Measurements from ENCODE around the gene ANAPC2.

The ANAPC2 gene

GRCh38 chr9:137228506-137228967 is 40.2 kb upstream of the ANAPC2 start:
- DNase-seq: no peak
- intact Hi-C loops (cut with DNase I): no loop called here

- DNase-seq: peak in 1 of 10 donors; percentile 82
- intact Hi-C loops (cut with DNase I): loop anchor here (2.0 kb wide), 1 partner anchor 109 kb away; no protein-coding TSS in a partner anchor
Measured at GRCh38 chr9:137227853-137228505, 39.6 kb upstream of the ANAPC2 start.

DNA sequence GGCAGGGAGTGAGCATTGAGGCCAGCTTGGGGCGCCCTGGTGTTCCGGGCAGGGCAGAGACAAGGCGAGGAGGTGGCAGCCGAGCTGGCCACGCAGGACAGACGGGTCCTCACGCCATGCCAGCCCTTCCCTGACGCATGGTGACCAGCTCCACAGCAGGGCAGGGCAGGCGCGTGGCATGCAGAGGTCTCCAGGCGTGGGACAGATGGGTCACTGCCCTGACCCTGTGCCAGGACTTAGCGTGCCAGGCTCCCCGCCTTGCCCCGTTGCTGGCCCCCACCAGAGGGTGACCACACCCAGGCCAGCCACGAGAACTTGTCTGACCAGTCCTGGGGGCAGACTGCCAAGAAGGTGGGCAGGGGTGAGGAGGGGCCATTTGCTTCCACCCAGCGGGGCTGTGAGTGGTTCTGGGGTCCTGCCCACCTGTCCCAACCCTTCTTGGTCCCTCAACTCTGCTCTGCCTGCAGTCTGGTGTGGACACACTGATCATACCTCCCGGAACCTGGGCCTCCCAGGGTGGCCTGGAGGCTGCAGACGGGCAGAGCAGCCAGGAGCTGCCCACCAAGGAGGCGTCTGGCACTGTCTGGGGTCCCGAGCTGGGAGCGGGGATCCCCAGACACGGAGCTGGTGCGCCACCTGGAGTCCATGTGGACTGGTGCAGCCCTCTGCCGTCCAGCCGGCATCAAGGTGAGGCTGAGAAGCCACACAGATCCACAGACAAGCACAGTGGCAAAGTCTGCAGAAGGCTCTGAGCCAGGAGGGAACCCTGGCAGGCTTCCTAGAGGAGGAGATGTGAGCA is 38.9 kb upstream of the ANAPC2 start, which contains the start of gene RNF224:
RNF224 (plus strand) TSS at position 449 of the 799 bp plus-strand sequence. CDS start 834 bp downstream, outside the sequence.
- intact Hi-C loops (cut with DNase I): loop anchor here (2.0 kb wide), 1 partner anchor 108 kb away; no protein-coding TSS in a partner anchor
- peak; percentile 59 to 96 (median 78) for DNase-seq

GRCh38 chr9:137226338-137227053 is 38.1 kb upstream of the ANAPC2 start:
- DNase-seq: peak in 1 of 10 donors; percentile 5
- intact Hi-C loops (cut with DNase I): loop anchor here (2.0 kb wide), 1 partner anchor 108 kb away; no protein-coding TSS in a partner anchor

GRCh38 chr9:137225699-137226331 is 37.5 kb upstream of the ANAPC2 start:
- peak in 1 of 10 donors; percentile 4 for DNase-seq
- intact Hi-C loops (cut with DNase I): loop anchor here (2.0 kb wide), 1 partner anchor 107 kb away; no protein-coding TSS in a partner anchor

GRCh38 chr9:137224830-137225694 is 36.7 kb upstream of the ANAPC2 start, which contains the start of gene CYSRT1:
TSS of gene CYSRT1 (plus strand) at chr9:137225174. CDS start at chr9:137225622, 448 bp downstream.
- intact Hi-C loops (cut with DNase I): no loop called here
- DNase-seq: peak in 1 of 10 donors; percentile 5

DNA sequence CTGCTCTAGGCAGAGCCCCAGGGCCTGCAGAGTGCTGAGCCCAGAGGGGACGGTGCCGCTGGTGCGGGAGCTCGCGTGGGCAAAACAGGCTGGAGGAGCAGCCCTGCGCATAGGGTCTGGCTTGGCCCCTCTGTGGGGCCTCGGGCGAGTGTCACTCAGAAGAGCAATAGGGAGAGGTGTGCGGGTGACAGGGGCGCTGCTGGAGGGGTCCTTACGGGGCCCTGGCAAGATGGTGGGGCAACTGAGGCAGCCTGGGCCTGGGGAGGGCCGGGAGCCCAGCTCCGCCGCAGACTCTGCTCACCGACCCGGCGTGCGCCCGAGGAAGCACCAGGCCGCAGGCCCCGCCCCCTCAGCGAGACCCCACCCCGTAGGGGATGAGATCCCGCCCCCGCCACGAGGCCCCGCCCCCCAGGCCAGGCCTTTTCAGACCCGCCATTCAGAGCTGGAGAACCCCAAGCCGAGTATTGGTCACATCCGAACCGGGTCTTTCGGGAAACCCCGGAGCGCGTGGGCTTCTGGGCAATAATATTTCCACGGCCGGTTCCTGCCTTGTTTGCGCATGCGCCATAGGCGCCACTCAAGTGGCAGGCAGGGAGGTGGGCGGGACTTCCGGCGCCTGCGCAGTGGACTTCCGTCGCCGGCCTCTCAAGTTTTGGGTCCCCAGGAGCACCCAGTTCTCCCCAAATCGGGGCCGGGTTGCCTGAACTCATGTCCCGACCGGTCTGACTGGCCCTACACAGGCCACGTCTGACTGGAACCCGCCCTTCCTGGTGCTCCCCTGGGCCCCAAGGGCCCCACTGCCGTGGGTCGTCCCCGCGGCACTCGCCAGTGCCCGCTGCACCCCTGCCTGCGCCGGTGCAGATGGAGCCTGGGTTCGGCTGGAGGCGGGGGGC is 35.0 kb upstream of the ANAPC2 start:
- intact Hi-C loops (cut with DNase I): loop anchor here (2.0 kb wide), 1 partner anchor 35 kb away; the partner anchor contains the start of genes ANAPC2 and SSNA1
- peak; percentile 92 to 99 (median 96) for DNase-seq

DNA sequence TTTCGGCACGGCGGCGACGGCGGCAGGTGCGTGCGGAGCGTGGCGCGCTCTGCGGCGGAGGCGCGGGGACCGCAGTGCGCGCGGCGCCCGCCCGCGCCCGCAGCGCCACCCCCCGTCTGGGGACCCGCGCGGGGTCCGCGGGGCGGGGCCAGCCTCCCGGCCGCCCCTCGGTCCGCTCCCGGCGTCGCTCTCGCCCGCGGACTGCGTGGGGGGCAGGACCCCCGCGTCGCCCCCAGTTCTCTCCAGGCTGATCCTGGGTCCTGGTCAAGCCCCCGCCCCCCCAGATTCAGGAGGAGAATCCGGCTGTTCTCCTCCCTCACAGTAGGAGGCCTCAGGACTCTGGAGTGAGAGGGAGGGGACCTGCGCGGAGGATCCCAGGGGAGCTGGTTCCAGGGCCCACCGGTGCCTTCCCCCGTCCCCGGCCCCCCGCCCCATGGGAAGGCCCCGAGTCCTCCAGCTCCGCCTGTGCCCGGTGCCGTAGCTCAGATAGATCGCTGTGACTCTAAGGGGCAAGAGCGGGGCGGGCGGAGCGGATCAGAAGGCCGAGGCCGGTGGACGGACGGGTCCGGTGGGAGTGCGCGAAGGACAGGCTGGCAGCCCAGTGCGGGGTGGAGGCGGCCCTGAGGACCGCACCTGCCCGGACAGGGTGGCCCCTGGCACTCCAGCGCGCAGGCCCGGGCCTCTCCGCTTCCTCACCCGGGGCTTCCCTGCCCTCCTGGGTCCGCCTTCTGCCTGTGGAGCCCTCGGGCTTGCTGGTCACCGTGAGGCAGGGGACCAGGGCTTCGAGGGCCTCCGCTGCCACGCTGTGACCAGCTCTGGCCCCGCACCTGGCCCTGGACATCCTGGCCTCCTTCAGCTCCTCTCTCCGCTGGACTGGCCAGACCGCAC is 34.1 kb upstream of the ANAPC2 start, which contains the start of gene RNF208:
RNF208 (minus strand) TSS at position 51 of the 888 bp plus-strand sequence. CDS start 1,028 bp downstream, outside the sequence.
- peak in 2 of 10 donors; percentile 23 to 88 for DNase-seq
- intact Hi-C loops (cut with DNase I): loop anchor here (2.0 kb wide), 1 partner anchor 34 kb away; the partner anchor contains the start of genes ANAPC2 and SSNA1

DNA sequence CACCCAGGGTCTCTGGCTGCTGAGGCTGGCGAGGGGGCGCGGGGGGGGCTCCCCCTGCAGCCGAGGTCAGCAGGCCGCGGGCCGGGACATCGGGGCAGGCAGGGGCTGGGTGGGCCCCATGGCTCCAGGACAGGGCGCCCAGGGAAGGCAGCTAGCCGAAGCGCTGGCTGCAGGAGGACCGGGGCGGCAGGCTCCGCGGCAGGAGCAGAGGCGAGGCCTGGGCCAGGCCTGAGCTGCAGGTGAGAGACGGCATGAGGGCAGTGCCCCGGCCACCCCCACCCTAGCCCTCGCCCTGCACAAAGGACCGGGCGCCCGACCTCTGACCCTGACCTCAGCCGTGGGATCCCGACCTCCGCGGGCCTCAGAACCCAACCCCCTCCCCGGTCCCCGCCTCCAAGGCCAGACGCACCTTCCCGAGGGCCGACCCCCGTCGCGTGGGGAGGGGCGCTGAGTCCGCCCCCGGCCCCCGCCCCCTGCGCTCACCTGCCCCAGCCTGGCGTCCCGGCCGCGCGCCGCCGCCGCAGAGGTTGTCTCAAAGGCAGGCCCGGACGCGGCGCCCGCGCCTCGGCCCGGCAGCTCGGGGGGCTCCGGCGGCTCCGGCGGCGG is 33.2 kb upstream of the ANAPC2 start:
- DNase-seq: peak in 1 of 10 donors; percentile 84
- intact Hi-C loops (cut with DNase I): loop anchor here (2.0 kb wide), 1 partner anchor 33 kb away; the partner anchor contains the start of genes ANAPC2 and SSNA1

DNA sequence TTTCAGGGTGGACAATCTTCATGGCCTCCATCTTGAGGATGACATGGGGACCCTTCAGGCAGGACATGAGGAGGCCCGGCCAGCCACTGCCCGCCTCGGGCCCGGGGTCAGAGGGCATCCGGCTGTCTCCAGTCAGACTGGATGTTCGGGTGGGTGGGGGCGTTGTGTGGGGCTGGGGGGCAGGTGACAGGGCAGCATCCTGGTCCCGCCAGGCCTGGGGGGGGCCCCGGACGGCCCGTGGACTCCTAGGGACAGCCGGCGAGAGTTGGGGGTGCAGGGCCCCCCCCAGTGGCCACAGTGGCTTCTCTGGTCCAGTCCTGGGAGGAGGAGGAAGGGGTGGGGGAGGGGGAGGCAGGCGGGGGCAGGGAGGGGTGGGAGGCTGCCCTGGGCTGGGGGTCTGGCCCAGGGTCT is 32.7 kb upstream of the ANAPC2 start:
- peak in 1 of 10 donors; percentile 88 for DNase-seq
- intact Hi-C loops (cut with DNase I): no loop called here

DNA sequence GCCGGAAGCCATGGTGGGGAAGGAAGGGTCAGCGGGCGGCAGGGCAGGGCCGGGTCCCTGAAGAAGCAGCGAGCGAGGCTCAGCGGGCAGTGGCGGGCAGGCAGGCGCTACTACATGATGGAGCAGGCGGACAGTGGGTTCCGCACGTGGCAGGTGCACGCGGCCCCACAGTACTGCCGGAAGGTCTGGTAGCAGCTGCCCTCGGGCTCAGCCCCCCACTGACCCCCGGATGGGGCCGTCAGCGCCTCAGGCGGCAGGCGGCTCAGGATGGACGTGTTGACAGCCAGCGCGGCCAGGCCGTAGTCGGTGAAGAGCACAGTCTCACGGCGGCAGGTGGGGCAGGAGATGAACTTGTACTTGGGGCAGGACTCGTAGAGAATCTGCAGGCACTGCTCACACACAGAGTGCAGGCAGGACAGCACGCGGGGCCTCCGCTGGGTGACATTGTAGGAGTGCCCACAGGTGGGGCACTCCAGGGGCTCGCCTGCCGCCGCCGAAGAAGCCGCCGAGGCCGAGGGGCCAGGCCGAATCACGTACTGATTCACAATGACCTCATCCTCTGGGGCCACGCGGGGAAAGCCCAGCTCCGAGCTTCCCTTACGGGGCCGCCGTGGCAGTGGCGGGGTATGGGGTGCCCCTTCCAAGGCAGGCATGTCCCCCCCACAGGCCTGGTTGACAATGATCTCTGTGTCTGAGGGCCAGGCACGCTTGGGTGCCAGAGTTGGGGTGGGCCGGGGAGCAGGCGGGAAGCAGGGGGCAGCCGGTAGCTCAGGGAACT is 32.1 kb upstream of the ANAPC2 start:
- DNase-seq: peak in 1 of 10 donors; percentile 87
- intact Hi-C loops (cut with DNase I): no loop called here

GRCh38 chr9:137219757-137220316 is 31.5 kb upstream of the ANAPC2 start:
- DNase-seq: peak in 1 of 10 donors; percentile 83
- intact Hi-C loops (cut with DNase I): no loop called here

- DNase-seq: no peak
- intact Hi-C loops (cut with DNase I): no loop called here
Measured at GRCh38 chr9:137218754-137219271, 30.5 kb upstream of the ANAPC2 start.

DNA sequence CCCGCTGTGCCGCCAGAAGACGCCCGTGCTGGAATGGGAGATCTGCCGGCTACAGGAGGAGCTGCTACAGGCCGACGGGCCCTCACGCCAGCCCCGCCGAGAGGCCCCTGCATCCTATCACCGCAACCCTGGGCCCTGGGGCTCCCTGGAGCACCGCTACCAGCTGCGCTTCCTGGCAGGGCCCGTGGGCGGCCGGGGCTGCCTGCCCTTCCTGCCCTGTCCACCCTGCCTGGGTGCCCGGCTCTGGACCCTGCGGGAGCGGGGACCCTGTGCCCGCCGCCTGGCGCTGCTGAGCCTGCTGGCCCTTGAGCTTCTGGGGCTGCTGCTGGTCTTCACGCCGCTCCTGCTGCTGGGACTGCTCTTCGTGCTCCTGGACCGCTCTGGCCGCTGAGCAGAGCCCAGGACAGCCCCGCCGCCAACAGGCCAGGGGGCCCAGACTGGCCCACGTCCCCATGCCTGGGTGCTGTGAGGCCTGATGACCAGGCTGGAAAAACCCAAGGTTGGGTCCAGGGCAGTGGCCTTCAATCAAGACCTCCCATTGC is 29.9 kb upstream of the ANAPC2 start:
- DNase-seq: no peak
- intact Hi-C loops (cut with DNase I): no loop called here

Data from posterior cingulate gyrus (tissue), 11 donors.